Superior temporal gyrus (tissue), 1 donor: ENCODE results near the gene P2RX1.

ENCODE experiments used
- DNase-seq: peaks from one replicate; pipeline ENCODE4 v3.0.0-alpha.2; 2016; ENCODE audit errors: extremely low spot score

The P2RX1 gene

DNA sequence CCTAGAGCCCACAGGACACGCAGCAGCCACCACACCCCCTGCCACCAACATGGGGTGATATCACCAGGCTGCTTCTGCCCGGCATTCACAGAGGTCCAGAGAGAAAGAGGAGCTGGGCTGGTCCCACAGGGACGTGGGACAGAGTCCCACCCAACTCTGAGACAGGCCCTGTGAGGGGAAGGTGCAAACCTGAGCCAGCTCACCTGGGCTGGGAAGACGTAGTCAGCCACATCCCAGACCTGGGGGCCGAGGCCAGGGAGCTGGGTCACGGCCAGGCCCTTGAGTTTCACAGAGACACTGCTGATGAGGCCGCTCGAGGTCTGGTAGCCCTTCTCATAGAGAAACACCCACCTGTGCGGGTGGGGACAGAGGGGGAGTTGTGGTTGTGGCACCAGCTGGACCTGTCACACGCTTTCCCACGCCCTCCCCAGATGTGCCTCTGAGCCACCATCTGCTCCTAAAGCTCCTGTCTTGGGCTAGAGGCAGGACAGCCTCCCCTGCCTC lies 11.2 kb downstream of the P2RX1 start:
- DNase-seq: no peak

GRCh38 chr17:3904501-3904900 lies 11.8 kb downstream of the P2RX1 start:
- DNase-seq: no peak

- no peak for DNase-seq
Measured at GRCh38 chr17:3903881-3904290, 12.4 kb downstream of the P2RX1 start.

- DNase-seq: no peak
Measured at GRCh38 chr17:3903051-3903825, 13.0 kb downstream of the P2RX1 start.

DNA sequence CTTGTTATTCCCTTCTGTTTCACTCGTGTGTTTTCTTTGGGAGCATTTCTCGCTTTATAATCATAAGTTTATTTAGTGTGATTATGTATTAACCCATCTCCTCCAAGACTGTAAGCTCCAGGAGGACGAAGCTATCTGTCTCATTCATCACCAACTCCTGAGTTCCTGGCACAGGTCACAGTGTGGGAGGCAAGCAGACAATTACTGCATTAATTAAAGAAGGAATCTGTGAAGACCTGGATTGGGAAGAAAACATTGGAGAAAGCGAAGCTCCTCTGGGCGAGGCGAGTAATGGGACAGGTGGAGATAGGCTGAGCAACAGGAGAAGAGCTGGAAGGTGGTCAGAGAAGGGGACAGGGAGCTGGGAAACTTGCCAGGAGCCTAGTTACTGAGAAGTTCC lies 15.6 kb downstream of the P2RX1 start:
- DNase-seq: no peak

GRCh38 chr17:3897731-3898130 lies 18.5 kb downstream of the P2RX1 start:
- DNase-seq: no peak

DNA sequence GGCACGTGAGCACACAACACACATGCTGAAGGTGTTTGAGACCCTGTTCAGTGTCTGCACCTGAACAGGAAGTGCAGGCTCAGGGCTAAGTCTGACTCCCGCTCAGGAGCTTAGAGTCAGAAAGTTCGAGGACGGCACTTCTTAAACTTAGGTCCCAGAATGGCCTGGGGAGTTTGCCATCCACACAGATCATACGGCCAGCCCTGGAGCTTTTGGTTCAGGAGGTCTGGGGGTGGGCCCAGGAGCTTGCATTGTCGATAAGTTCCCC lies 19.4 kb downstream of the P2RX1 start:
- no peak for DNase-seq

DNA sequence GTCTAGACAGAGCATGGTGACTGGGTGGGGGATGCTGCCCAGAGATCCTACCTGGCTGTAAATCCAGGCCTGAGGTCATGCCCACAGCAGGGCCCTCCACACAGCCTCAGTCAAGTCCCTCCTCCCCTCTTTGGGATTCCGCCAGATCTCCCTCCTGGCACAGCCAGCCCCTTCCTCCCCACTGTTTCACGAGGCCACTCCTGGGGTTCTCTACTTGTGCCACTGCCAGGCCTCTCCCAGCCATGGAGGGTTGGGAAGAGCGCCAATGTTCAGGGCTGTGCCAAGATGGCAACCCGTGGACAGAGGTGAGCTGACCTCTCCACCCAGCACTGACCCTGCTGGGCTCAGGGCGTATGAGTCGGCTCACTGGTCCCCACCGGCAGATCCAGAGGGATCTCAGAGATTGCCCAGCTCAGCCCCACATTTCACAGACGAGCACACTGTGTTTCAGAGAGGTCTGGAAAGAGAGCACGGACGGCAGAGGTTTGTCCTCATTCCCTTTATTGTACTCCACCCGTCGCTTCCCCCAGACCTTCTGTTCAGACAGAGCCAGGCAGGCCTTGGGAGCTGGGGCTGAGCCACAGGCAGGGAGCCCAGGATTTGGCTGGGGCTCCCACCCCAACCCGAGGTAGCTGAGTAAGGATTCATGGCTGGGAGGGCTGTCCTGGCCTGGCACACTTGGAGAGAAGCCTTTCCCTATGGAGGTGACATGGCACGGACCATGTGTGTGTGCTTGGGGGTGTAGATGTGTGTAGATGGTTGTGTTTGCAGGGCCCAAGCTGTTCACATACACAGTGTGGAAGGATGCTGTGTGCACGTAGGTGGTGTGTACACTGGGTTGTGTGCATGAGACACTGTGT lies 19.9 kb downstream of the P2RX1 start:
- no peak for DNase-seq

GRCh38 chr17:3895354-3895753 lies 20.9 kb downstream of the P2RX1 start:
- no peak for DNase-seq

DNA sequence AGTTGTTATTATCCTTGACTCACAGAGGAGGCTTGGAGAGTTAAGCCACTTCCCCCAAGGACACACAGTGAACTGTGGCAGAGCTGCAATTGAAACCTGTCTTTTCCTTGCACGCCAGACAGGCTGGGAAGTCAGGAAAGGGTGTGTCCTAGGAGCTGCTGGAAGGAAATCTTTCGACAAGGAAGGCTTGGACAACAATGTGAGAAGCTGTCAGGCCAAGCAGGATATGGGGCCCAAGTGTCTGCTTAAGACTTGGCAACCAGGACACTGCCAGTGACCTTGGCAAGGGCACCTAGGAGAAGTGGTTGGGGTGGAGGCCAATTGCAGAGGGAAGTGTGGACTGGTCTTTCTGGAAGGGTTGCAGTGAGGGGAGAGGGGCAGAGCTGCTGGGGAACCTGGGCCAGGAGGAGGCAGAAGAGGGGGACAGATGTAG lies 21.3 kb downstream of the P2RX1 start:
- DNase-seq: no peak

GRCh38 chr17:3894188-3894587 lies 22.1 kb downstream of the P2RX1 start:
- DNase-seq: no peak

- DNase-seq: no peak
Measured at GRCh38 chr17:3893720-3894116, 22.5 kb downstream of the P2RX1 start.

DNA sequence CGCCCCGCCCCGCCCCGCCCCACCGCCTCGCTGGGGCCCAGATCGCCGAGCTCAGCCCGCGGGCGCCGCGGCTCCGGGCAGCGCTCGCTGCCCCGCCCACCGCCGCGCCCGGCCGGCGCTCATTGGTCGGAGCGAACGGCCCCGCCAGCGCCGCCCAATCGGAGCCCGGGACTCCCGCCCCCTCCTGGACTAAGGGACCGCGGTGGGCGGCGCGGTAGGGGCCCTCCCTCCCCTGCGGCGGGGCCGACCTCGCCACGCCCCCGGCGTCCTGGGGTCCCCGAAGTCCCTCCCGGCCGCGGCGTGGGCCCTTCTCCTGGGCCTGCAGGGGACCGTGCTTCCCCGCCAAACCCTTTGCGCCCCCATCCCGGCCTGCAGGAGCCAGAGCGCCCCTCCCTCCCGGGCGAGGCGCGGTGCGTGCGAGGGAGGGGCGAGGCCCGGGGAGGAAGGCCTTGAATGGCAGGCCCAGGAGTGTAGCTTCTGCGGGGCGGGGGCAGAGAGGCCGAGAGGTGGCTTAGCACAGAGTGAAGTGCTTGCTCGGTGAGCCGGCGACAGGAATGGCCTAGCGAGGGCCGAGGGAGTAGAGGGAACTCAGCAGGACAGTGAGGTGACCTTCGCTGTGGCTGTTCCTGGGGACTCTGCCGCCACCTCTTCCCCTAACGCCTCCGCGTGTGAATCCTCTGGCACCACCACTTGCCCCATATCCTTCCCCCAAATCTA lies 23.1 kb downstream of the P2RX1 start, which contains the start of gene CAMKK1:
CAMKK1 (minus strand) TSS at position 51 of the 717 bp plus-strand sequence. CDS start 7,366 bp downstream, outside the sequence.
- DNase-seq: peak; percentile 80

- no peak for DNase-seq
Measured at GRCh38 chr17:3892095-3892998, 23.9 kb downstream of the P2RX1 start.

GRCh38 chr17:3891626-3892094 lies 24.6 kb downstream of the P2RX1 start:
- DNase-seq: no peak

- no peak for DNase-seq
Measured at GRCh38 chr17:3890878-3891219, 25.4 kb downstream of the P2RX1 start.

DNA sequence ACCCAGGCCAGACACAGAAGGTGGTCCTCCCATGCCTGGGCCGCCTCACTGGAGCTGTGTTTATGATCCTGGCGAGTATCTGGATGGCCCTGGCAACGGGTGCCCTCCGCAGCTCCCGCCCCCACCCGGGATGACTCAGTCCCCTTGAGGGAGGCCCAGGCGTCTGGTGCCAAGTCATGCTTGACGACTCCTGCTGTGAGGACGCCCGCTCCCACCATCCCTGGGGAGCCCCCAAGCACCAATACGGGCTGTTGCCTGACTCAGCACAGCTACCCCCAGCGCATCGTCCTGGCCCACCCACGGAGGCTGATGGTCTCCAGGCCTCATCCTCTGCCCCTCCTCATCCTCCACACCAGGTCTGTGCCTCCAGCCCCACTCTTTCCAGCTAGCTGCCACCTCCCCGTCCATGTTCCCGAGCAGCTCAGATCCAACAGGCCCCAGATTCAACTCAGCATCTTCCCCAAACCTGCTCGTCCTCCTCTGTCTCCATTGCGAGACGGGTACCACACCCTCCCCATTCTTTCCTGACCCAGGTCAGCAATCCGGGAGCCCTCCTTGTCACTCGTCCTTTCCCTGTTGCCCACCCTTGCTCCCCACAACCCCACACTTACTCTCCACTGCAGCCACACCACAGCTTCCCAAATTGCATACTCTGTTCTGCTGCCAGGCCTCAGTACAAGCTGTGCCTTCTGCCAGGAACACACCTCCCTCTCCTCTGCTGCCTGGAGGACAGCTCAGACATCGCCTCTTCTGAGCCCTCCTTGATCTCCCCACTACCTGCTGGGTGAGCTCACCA lies 26.0 kb downstream of the P2RX1 start:
- DNase-seq: no peak

DNA sequence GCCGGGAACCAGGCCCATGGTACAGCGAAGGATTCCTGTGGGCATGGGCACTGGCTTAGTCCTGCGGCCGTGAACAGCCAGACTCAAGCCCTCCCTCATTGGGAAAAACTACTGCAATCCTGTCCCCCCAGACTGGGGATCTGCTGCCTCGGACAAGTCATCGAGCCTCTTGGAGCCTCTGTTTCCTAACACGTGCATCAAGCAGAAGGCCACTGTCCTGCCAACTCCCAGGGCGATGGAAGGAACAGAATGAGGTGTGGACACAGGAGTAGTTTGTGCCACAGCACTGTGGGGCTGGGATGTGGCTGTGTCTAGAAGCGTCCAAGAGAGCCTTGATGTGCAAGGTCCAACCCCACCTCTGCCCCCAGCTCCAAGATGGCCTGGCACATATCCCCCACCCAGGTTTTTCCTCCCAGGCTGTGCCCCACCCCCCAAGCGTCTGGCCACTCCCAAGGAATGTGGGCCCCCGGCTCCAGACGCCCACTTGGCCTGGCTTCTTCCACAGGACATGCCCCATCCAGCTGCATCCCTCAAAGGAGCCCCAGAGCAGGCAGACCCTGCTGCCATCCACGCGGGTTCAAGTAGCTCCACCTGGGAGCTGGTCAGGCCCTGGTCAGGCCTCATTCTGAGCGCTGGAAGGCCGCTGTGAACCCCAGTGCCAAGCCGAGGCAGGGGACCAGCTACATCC lies 26.8 kb downstream of the P2RX1 start:
- no peak for DNase-seq

GRCh38 chr17:3888343-3889171 lies 27.7 kb downstream of the P2RX1 start:
- no peak for DNase-seq
